Thymus (tissue), 11 donors: ENCODE measurements around the gene LRCH3. TPM values are rescaled to one million over a fixed set of nuclear protein-coding genes. Genes with fewer than 3 reads are reported as not detected.

Source experiments
- DNase-seq, 9 donors: peaks; one replicate each; pipeline ENCODE4 v3.0.0-alpha.2; 2013; ENCODE audit warnings: low spot score in 9 of 9, low read depth in 6 of 9, missing footprints in 1 of 9
- H3K27ac ChIP-seq, 2 donors: one replicate each; pipeline ENCODE4 v1.5.1; 2013; ENCODE audit warnings: control low read depth in 1 of 2, low read depth in 1 of 2, low read length in 1 of 2, mild to moderate bottlenecking in 1 of 2, moderate library complexity in 1 of 2
- H3K27me3 ChIP-seq, 2 donors: one replicate each; pipeline ENCODE4 v1.5.1; 2013; ENCODE audit warnings: low read length in 1 of 2; ENCODE audit not compliant: control insufficient read depth in 2 of 2, insufficient read depth in 1 of 2
- H3K36me3 ChIP-seq, 2 donors: one replicate each; pipeline ENCODE4 v1.5.1; 2013; ENCODE audit warnings: low read length in 1 of 2, mild to moderate bottlenecking in 1 of 2, moderate library complexity in 1 of 2; ENCODE audit not compliant: control insufficient read depth in 2 of 2, insufficient read depth in 2 of 2
- H3K4me1 ChIP-seq, 2 donors: one replicate each; pipeline ENCODE4 v1.5.1; 2013; ENCODE audit warnings: low read length in 2 of 2; ENCODE audit not compliant: control insufficient read depth in 2 of 2, insufficient read depth in 2 of 2
- H3K4me3 ChIP-seq, 2 donors: one replicate each; pipeline ENCODE4 v1.5.1; 2013; ENCODE audit warnings: low read length in 2 of 2, control low read depth in 1 of 2, mild to moderate bottlenecking in 1 of 2
- H3K9me3 ChIP-seq, 2 donors: one replicate each; pipeline ENCODE4 v1.5.1; 2013; ENCODE audit warnings: low read length in 1 of 2, mild to moderate bottlenecking in 1 of 2; ENCODE audit not compliant: control insufficient read depth in 2 of 2, insufficient read depth in 1 of 2
- WGBS: extraction: QIAGEN DNeasy Blood & Tissue Kit; methylation state at CpG from one replicate; pipeline ENCODE4 v1.1.7; 2013; 5-methylcytosine and 5-hydroxymethylcytosine counted together
- polyA plus RNA-seq: library from polyadenylated mRNA; stranded (reverse); fragments of 200-250 nt; gene quantifications from one replicate; pipeline ENCODE4 v1.2.3, GENCODE V29; 2013
- total RNA-seq: library from RNA; stranded (reverse); fragments of 120-200 nt; gene quantifications from one replicate; pipeline ENCODE4 v1.2.4, GENCODE V29; 2013
- donor health status: healthy.

The LRCH3 gene
- total and polyA plus RNA-seq, 2 donors, result 25.4 to 76.6 TPM

- no peaks in the 10 kb centered on the region for H3K9me3 ChIP-seq
- H3K27ac ChIP-seq, result no peak overlapping the region
- H3K4me3 ChIP-seq, result no peak overlapping the region
- DNase-seq, result no peak
- no peaks in the 10 kb centered on the region for H3K4me1 ChIP-seq
- WGBS, result 98% methylated on average over 2 of the region's 2 CpGs
- H3K36me3 ChIP-seq, result peaks cover 46 to 63% of the 10 kb centered on the region in 2 donors
- H3K27me3 ChIP-seq, result no peaks in the 10 kb centered on the region
These were observed 46.2 kb downstream of the LRCH3 start for GRCh38 chr3:197837282-197837681.

GRCh38 chr3:197841789-197842188 is 50.7 kb downstream of the LRCH3 start:
- Histone ChIP-seq H3K27me3 (no peaks in the 10 kb centered on the region), H3K4me1 (peaks cover 0 to 5% of the 10 kb centered on the region in 2 donors), H3K9me3 (no peaks in the 10 kb centered on the region), H3K27ac (no peak overlapping the region), H3K36me3 (peaks cover 46 to 70% of the 10 kb centered on the region in 2 donors), H3K4me3 (no peak overlapping the region)
- DNase-seq, result no peak
- WGBS, result 98% methylated on average over 5 of the region's 5 CpGs

DNA sequence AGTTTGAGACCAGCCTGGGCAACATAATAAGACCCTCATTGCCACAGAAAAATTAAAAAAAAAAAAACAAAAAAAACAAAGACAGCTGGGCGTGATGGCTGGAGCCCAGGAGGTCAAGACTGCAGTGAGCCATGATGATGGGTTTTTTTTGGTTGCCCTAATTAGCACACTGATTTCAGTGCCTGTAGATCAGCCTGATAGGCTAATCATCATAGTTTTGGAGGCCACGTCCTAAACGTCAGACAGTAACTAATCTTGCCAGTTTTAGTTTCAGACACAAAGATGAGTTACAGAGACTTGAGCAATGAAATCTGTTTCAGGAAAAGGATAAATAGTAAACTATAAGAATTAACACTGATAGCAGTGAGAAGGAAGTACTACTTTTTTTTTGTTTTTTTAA is 55.4 kb downstream of the LRCH3 start:
- H3K27me3 ChIP-seq, result no peaks in the 10 kb centered on the region
- peaks cover 30 to 59% of the 10 kb centered on the region in 2 donors for H3K36me3 ChIP-seq
- H3K4me1 ChIP-seq, result peaks cover 5 to 16% of the 10 kb centered on the region in 2 donors
- DNase-seq, result no peak
- H3K27ac ChIP-seq, result peak overlapping the region in 1 of 2 donors; percentile 38
- no peaks in the 10 kb centered on the region for H3K9me3 ChIP-seq
- no peak overlapping the region for H3K4me3 ChIP-seq
- WGBS, result 93% methylated on average over 3 of the region's 3 CpGs

GRCh38 chr3:197847866-197848401 is 56.9 kb downstream of the LRCH3 start:
- peak; percentile 19 to 83 (median 52) for DNase-seq
- no peaks in the 10 kb centered on the region for H3K9me3 ChIP-seq

GRCh38 chr3:197854596-197855343 is 63.7 kb downstream of the LRCH3 start:
- 97% methylated on average over 8 of the region's 8 CpGs for WGBS
- Histone ChIP-seq H3K4me3 (no peak overlapping the region), H3K27ac (no peak overlapping the region), H3K4me1 (no peaks in the 10 kb centered on the region), H3K36me3 (peaks cover 18 to 33% of the 10 kb centered on the region in 2 donors), H3K9me3 (peaks cover 0 to 3% of the 10 kb centered on the region in 2 donors), H3K27me3 (no peaks in the 10 kb centered on the region)
- no peak for DNase-seq

More at GRCh38 chr3:197847866-197848401, 56.9 kb downstream of the LRCH3 start:
- peak overlapping the region; percentile 12 to 35 for H3K4me3 ChIP-seq
- H3K36me3 ChIP-seq, result peaks cover 24 to 53% of the 10 kb centered on the region in 2 donors
- peak overlapping the region; percentile 81 to 91 for H3K27ac ChIP-seq
- 33% methylated on average over 8 of the region's 8 CpGs for WGBS
- peaks cover 5 to 16% of the 10 kb centered on the region in 2 donors for H3K4me1 ChIP-seq
- no peaks in the 10 kb centered on the region for H3K27me3 ChIP-seq

DNA sequence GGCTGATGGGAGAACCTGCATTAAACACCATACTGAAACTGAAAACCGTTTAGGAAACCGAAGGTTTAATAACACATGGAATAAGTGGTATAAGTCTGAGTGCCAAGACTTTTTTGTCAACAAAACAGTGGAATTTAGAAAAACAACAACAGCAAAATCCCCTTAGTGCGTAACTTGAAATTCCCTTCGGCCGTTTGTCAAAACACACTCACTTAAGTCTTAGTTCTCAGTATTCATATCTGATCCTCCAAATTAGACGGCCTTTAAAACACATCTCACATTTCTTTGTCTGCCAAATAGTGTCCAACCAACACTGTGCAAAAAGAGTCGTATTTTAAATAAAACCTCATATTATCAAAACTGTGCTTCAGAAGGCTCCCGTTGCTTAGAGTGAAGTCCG is 64.5 kb downstream of the LRCH3 start:
- DNase-seq, result no peak
- Histone ChIP-seq H3K27ac (no peak overlapping the region), H3K4me1 (no peaks in the 10 kb centered on the region), H3K4me3 (no peak overlapping the region), H3K27me3 (no peaks in the 10 kb centered on the region), H3K36me3 (peaks cover 18 to 36% of the 10 kb centered on the region in 2 donors), H3K9me3 (peaks cover 0 to 3% of the 10 kb centered on the region in 2 donors)
- 98% methylated on average over 9 of the region's 9 CpGs for WGBS

DNA sequence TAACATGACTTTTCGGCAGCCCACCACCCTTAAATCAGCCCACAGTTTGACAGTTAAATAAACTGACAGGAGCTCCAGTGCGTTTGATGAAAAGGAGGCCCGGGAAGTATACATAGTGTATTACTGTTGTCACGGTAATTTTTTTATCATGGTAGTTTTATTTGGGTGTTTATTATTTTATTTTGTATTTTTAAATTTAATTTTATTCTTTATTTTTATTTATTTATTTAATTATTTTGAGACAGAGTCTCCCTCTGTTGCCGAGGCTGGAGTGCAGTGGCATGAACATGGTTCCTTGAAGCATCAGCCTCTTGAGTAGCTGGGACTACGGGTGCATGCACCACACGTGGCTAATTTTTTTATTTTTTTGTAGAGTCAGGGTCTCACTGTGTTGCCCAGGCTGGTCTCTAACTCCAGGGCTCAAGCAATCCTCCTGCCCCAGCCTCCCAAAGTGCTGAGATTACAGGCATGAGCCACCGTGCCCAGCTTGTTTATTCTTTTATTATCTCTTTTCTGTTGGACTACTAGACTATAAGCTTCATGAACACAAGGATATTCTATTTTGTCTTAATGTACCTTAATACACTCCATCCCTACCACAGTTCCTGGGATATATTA is 65.3 kb downstream of the LRCH3 start:
- no peak for DNase-seq
- no peak overlapping the region for H3K4me3 ChIP-seq
- 85% methylated on average over 8 of the region's 8 CpGs for whole genome bisulfite sequencing
- H3K27ac ChIP-seq, result no peak overlapping the region
- H3K9me3 ChIP-seq, result peaks cover 0 to 3% of the 10 kb centered on the region in 2 donors
- no peaks in the 10 kb centered on the region for H3K4me1 ChIP-seq
- peaks cover 18 to 36% of the 10 kb centered on the region in 2 donors for H3K36me3 ChIP-seq
- H3K27me3 ChIP-seq, result no peaks in the 10 kb centered on the region

GRCh38 chr3:197858133-197858532 is 67.1 kb downstream of the LRCH3 start:
- DNase-seq, result no peak
- Histone ChIP-seq H3K27me3 (no peaks in the 10 kb centered on the region), H3K36me3 (peaks cover 13 to 31% of the 10 kb centered on the region in 2 donors), H3K27ac (no peak overlapping the region), H3K9me3 (peaks cover 0 to 3% of the 10 kb centered on the region in 2 donors), H3K4me3 (no peak overlapping the region), H3K4me1 (no peaks in the 10 kb centered on the region)
- WGBS, result 96% methylated on average over 3 of the region's 3 CpGs

DNA sequence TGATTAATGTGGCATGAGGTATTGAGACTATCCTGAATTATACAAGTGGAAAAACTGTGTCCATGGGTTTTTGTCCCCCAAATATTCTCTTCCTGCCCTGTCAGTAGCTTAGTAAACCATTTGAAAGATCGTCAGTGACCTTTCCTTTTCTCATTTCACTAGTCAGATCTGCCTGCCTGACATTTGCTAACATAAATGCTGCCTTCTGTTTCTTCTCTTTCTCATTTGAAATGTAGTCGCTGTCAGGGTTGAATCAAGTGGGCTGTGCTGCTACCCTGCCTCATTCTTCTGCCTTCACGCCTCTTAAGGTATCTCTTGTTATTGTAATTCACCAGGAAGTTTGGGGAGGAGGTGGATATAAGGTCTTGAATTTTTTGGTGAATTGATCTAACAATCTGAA is 67.5 kb downstream of the LRCH3 start:
- Histone ChIP-seq H3K36me3 (peaks cover 13 to 35% of the 10 kb centered on the region in 2 donors), H3K27me3 (no peaks in the 10 kb centered on the region), H3K9me3 (peaks cover 0 to 3% of the 10 kb centered on the region in 2 donors), H3K27ac (no peak overlapping the region), H3K4me1 (no peaks in the 10 kb centered on the region), H3K4me3 (no peak overlapping the region)
- DNase-seq, result no peak
- WGBS, result 79% methylated on average over 3 of the region's 3 CpGs
